ENCODE results near the gene PRF1.

Gene PRF1

DNA sequence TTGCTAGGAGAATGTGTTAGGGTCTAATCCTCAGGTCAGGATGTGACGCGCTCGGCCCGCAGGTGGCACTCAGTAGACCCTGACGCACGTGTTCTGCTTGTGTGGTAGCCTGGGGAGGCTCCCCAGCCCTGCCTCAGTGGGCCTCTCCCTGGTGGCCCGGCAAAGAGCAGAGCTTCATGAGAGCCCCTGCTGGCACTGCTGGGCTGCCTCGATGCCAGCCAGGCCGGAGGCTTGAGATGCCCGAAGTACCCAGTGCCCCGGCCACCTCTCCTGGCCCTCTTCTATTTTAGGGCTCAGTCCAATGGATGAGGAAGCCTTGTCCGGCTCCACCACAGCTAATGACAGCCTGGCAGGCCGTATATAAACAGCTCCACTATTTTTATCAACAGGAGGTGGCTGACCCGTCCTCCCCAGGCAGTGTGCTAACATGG, 42.0 kb downstream of the PRF1 start:
- no peak overlapping the region for H3K4me3 ChIP-seq (ENCODE audit: low read depth, low read length)
- TF ChIP-seq, protein P1, sequence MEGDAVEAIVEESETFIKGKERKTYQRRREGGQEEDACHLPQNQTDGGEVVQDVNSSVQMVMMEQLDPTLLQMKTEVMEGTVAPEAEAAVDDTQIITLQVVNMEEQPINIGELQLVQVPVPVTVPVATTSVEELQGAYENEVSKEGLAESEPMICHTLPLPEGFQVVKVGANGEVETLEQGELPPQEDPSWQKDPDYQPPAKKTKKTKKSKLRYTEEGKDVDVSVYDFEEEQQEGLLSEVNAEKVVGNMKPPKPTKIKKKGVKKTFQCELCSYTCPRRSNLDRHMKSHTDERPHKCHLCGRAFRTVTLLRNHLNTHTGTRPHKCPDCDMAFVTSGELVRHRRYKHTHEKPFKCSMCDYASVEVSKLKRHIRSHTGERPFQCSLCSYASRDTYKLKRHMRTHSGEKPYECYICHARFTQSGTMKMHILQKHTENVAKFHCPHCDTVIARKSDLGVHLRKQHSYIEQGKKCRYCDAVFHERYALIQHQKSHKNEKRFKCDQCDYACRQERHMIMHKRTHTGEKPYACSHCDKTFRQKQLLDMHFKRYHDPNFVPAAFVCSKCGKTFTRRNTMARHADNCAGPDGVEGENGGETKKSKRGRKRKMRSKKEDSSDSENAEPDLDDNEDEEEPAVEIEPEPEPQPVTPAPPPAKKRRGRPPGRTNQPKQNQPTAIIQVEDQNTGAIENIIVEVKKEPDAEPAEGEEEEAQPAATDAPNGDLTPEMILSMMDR (IDR thresholded peaks at IDR 0.05; ENCODE audit: low read depth, low read length): no peak
- in situ Hi-C loops (cut with HindIII; ENCODE audit: low sequenced_read_pairs): no loop called here
- DNase-seq (ENCODE audit: low read depth, low spot score): no peak

DNA sequence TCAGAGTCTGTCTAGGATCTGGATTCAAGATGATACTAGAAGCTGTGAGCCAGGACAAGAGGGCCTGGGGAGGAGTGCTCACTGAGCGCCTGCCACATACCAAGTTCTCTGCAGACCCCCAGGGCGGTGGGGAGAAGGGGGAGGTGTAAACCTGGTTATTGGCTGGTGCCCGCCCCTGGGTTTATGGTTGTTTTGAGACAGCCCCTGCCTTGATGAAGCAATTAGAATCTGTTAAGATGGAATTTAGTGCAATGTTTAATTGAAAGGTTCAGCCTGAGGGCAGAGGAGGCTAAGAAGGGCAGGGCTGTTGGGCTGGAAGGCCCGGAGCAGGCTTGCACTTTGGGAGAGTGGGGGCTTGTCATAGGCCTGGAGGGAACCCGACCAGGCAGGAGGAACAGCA, 42.7 kb downstream of the PRF1 start:
- DNase-seq (ENCODE audit: low read depth, low spot score): no peak
- TF ChIP-seq, protein P1 (IDR thresholded peaks at IDR 0.05; ENCODE audit: low read depth, low read length): no peak
- no peak overlapping the region for H3K4me3 ChIP-seq (ENCODE audit: low read depth, low read length)
- in situ Hi-C loops (cut with HindIII; ENCODE audit: low sequenced_read_pairs): no loop called here

- in situ Hi-C loops (cut with HindIII; ENCODE audit: low sequenced_read_pairs): no loop called here
These were observed 43.4 kb downstream of the PRF1 start for GRCh38 chr10:70558871-70559810.

DNA sequence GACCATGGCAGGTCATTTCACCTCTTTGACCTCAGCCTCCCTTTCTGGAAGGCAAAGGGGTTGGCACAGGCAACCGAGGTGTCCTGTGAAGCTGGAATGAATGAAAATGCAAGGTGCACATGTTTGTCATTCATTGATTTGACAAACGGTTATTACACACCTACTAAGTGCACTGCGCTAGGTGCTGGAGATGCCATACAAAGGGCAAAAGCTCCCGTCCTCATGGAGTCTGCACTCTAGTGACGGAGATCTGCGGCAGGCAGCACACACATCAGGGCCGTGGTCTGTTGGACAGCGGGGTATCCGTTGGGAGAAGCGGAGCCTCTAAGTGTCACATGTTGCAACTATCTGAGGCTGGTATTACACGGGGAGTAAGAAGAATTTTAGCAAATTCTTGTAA, 44.2 kb downstream of the PRF1 start:
- no peak overlapping the region for H3K4me3 ChIP-seq (ENCODE audit: low read depth, low read length)
- in situ Hi-C loops (cut with HindIII; ENCODE audit: low sequenced_read_pairs): no loop called here
- DNase-seq (ENCODE audit: low read depth, low spot score): no peak
- TF ChIP-seq, protein P1 (IDR thresholded peaks at IDR 0.05; ENCODE audit: low read depth, low read length): no peak

More at GRCh38 chr10:70558871-70559810, 43.4 kb downstream of the PRF1 start:
- TF ChIP-seq, protein P1 (IDR thresholded peaks at IDR 0.05; ENCODE audit: low read depth, low read length): peak; percentile 50
- H3K4me3 ChIP-seq (ENCODE audit: low read depth, low read length): no peak overlapping the region
- peak; percentile 72 for DNase-seq (ENCODE audit: low read depth, low spot score)

DNA sequence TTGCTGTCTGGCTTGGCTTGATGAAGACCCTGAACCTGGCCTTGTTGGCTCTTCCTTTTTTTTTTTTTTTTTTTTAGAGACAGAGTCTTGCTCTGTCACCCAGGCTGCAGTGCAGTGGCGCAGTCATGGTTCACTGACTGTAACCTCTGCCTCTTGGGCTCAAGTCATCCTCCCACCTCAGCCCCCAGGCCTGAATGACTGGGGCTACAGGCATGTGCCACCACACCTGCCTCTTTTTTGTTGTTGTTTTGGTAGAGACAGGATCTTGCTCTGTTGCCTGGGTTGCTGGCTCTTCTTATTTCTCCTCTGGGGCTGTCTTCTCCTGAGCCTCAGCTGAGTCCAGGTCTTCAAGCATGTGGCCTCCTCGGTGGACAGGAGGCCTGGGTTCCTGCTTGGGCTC, 44.7 kb downstream of the PRF1 start:
- no peak for DNase-seq (ENCODE audit: low read depth, low spot score)
- in situ Hi-C loops (cut with HindIII; ENCODE audit: low sequenced_read_pairs): no loop called here
- TF ChIP-seq, protein P1 (IDR thresholded peaks at IDR 0.05; ENCODE audit: low read depth, low read length): no peak
- no peak overlapping the region for H3K4me3 ChIP-seq (ENCODE audit: low read depth, low read length)

DNA sequence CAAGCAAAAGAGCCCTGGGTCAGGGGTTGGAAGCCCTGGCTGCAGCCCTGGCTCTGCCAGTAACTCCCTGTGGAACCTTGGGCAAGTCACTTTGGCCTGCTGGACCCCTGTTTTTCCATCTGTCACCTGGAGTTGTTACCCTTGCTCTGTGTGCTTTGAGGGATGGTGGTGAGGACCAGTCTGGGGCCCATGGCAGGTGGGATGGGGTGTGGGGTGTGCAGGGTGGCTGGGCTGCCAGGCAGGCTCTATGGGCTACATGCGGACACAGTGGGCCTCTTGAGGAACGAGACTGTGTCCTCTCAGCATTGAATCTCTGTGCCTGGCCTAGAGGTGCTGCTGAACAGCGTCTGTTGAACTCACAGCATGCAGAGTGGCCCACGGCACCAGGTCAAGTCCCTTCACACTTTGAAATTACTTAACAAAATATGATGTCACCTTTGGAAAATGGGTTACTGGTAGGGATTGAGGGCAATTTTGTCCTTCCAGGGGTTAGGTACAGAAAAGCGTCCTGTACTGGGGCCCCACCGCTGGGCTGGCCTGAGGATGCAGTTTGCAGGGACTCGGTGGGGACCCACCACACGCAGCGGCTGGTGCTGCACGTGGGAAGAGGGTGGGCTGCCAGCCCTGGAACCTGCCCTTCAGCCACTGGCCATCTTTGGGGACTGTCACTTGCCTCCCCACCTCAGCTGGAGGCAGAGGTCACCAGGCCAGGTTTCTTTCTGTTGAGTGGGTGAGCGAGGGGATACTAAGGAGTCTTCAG, 45.3 kb downstream of the PRF1 start:
- in situ Hi-C loops (cut with HindIII; ENCODE audit: low sequenced_read_pairs): no loop called here
- TF ChIP-seq, protein P1 (IDR thresholded peaks at IDR 0.05; ENCODE audit: low read depth, low read length): no peak
- no peak overlapping the region for H3K4me3 ChIP-seq (ENCODE audit: low read depth, low read length)
- DNase-seq (ENCODE audit: low read depth, low spot score): no peak
